A673 (cell line): ENCODE data around the gene NUCKS1. TPM values are rescaled to one million over a fixed set of nuclear protein-coding genes. Genes with fewer than 3 reads are reported as not detected.

Experiments
- BruUV-seq: library from RNA; stranded (reverse); fragments of 400-500 nt; replicated peaks from 2 replicates; lab custom pipeline; 2021; lab: Mats Ljungman, UMichigan
- CTCF ChIA-PET: fragments of 300-600 bp; sonication (Branson Sonifier 250); formaldehyde crosslinking; loops from one replicate; lab custom pipeline; 2022; ENCODE audit warnings: antibody characterized with exemption; lab: Charles Lee
- POLR2A ChIA-PET: fragments of 300-600 bp; sonication (Branson Sonifier 250); formaldehyde crosslinking; loops from one replicate; lab custom pipeline; 2022; ENCODE audit warnings: antibody characterized with exemption; ENCODE audit not compliant: low non-redundant PET; lab: Charles Lee
- DNase-seq: peaks from one replicate; pipeline ENCODE4 v3.0.0-alpha.2; 2015; ENCODE audit warnings: low spot score
- H3K27ac ChIP-seq: fragments of 200-600 bp; sonication (generic); 2 replicates; pipeline ENCODE4 v1.5.1; 2016; ENCODE audit warnings: mixed run types, low read depth, mild to moderate bottlenecking, mixed read lengths, antibody characterized with exemption, low read length; ENCODE audit not compliant: poor library complexity, severe bottlenecking
- H3K27me3 ChIP-seq: fragments of 200-600 bp; sonication (generic); replicated peaks from 2 replicates; pipeline ENCODE4 v1.6.1; 2017; ENCODE audit warnings: mixed run types, low read depth, mild to moderate bottlenecking, mixed read lengths, antibody characterized with exemption, low read length; ENCODE audit not compliant: insufficient read depth, poor library complexity
- H3K36me3 ChIP-seq: fragments of 200-600 bp; sonication (generic); 2 replicates; pipeline ENCODE4 v1.6.1; 2016; ENCODE audit warnings: mixed run types, mild to moderate bottlenecking, mixed read lengths, antibody characterized with exemption, low read length; ENCODE audit not compliant: insufficient read depth, poor library complexity, severe bottlenecking
- H3K4me1 ChIP-seq: fragments of 200-600 bp; sonication (generic); 2 replicates; pipeline ENCODE4 v1.6.1; 2017; ENCODE audit warnings: mixed run types, mild to moderate bottlenecking, mixed read lengths, antibody characterized with exemption, low read length; ENCODE audit not compliant: insufficient read depth, poor library complexity, severe bottlenecking
- H3K4me3 ChIP-seq: fragments of 200-600 bp; sonication (generic); 2 replicates; pipeline ENCODE4 v1.5.1; 2016; ENCODE audit warnings: low read depth, mixed run types, mild to moderate bottlenecking, mixed read lengths, low read length; ENCODE audit not compliant: poor library complexity, severe bottlenecking
- H3K9me3 ChIP-seq: fragments of 200-600 bp; sonication (generic); 2 replicates; pipeline ENCODE4 v1.6.1; 2016; ENCODE audit warnings: mixed run types, low read depth, mild to moderate bottlenecking, mixed read lengths, antibody characterized with exemption, low read length; ENCODE audit not compliant: poor library complexity, severe bottlenecking
- CTCF ChIP-seq: fragments of 300-800, 200-600 bp; sonication (generic); conservative IDR thresholded peaks from 2 replicates; pipeline ENCODE4 v1.5.1; 2017; ENCODE audit warnings: low read depth, mild to moderate bottlenecking, antibody characterized with exemption, low read length, moderate library complexity, mixed read lengths
- EZH2 ChIP-seq: fragments of 200-600 bp; sonication (generic); IDR thresholded peaks from 2 replicates; pipeline ENCODE4 v1.6.1; 2017; ENCODE audit warnings: borderline replicate concordance, low read depth, mild to moderate bottlenecking, mixed read lengths, antibody characterized with exemption, low read length; ENCODE audit not compliant: poor library complexity, severe bottlenecking
- intact Hi-C: fragments of 100-400 bp; cut with micrococcal nuclease; formaldehyde crosslinking; loops from one replicate; pipeline ENCODE4 v1.10.0; 2022; ENCODE audit not compliant: unreplicated experiment
- total RNA-seq: library from RNA; stranded (reverse); gene quantifications from 2 replicates; pipeline ENCODE4 v1.2.3, GENCODE V29; 2021

The NUCKS1 gene
- total RNA-seq, 1 experiment from 2014 or later, result 437 TPM

- Histone ChIP-seq H3K27me3 (no peaks in the 10 kb centered on the region), H3K36me3 (no peaks in the 10 kb centered on the region), H3K4me3 (no peak overlapping the region), H3K4me1 (no peaks in the 10 kb centered on the region), H3K27ac (no peak overlapping the region), H3K9me3 (no peaks in the 10 kb centered on the region)
- no peak for TF ChIP-seq EZH2
- no peak for TF ChIP-seq CTCF
- no peak for DNase-seq
- ChIA-PET CTCF (no interaction called here), POLR2A (no interaction called here)
- no TSS peak for BruUV-seq
- intact Hi-C loops, result no loop called here
Observed at GRCh38 chr1:205663286-205663936, 86.6 kb downstream of the NUCKS1 start.

Other genes with a start within 250 kb of the NUCKS1 start
- gene CDK18, start 245.5 kb downstream of the NUCKS1 start, total RNA-seq, result 9.2 and 29.3 TPM in 2 replicates
- gene ELK4, start 118.2 kb downstream of the NUCKS1 start, total RNA-seq, result 35.4 and 38.2 TPM in 2 replicates
- gene SLC45A3, start 69.7 kb downstream of the NUCKS1 start, total RNA-seq, result 8.5 and 11.0 TPM in 2 replicates
- 7.9 and 9.5 TPM in 2 replicates for gene RAB29, start 25.3 kb upstream of the NUCKS1 start, total RNA-seq
- gene SLC41A1, start 63.0 kb upstream of the NUCKS1 start, total RNA-seq, result 16.1 and 19.5 TPM in 2 replicates
- gene PM20D1, start 100.0 kb upstream of the NUCKS1 start, total RNA-seq, result not detected in 2 replicates
- not detected in 2 replicates for gene SLC26A9, start 193.3 kb upstream of the NUCKS1 start, total RNA-seq